Gastroesophageal sphincter (tissue), 4 donors: Measurements from ENCODE around the gene TBCE. TPM values are rescaled to one million over a fixed set of nuclear protein-coding genes. Genes with fewer than 3 reads are reported as not detected.

ENCODE experiments used
- ATAC-seq: fragments of 150-250 bp; one replicate; pipeline ENCODE4 v1.9.1; 2016; ENCODE audit warnings: mild to moderate bottlenecking, moderate library complexity
- H3K27ac ChIP-seq, 4 donors: fragments of 200-600 bp; sonication (generic) in 3 of 4; 1 replicate in 3 of 4; 2 replicates in 1 of 4; pipeline ENCODE4 v1.5.1; 2016 to 2019
- H3K27me3 ChIP-seq: fragments of 200-600 bp; sonication (generic); one replicate; pipeline ENCODE4 v1.5.1; 2019
- H3K36me3 ChIP-seq, 2 donors: fragments of 200-600 bp; sonication (generic); one replicate each; pipeline ENCODE4 v1.5.1; 2019; ENCODE audit warnings: control low read depth in 1 of 2
- H3K4me1 ChIP-seq, 3 donors: fragments of 200-600 bp; sonication (generic); 1 replicate in 2 of 3; 2 replicates in 1 of 3; pipeline ENCODE4 v1.5.1; 2016 to 2019; ENCODE audit warnings: control low read depth in 2 of 3
- H3K4me3 ChIP-seq, 2 donors: fragments of 200-600 bp; sonication (generic); one replicate each; pipeline ENCODE4 v1.5.1; 2019; ENCODE audit warnings: mild to moderate bottlenecking in 1 of 2, moderate library complexity in 1 of 2
- H3K9me3 ChIP-seq, 3 donors: fragments of 200-600 bp; sonication (generic); one replicate each; pipeline ENCODE4 v1.5.1; 2017 to 2019; ENCODE audit warnings: control low read depth in 2 of 3
- EP300 ChIP-seq: sonication (generic); formaldehyde crosslinking; IDR thresholded peaks from one replicate; pipeline ENCODE4 v1.6.1; 2017; ENCODE audit warnings: antibody characterized with exemption, mild to moderate bottlenecking
- POLR2A ChIP-seq, 2 donors: fragments of 450-650 bp; IDR thresholded peaks; one replicate each; pipeline ENCODE4 v1.6.1; 2017; ENCODE audit warnings: antibody characterized with exemption in 2 of 2, mild to moderate bottlenecking in 2 of 2, moderate library complexity in 1 of 2
- POLR2AphosphoS5 ChIP-seq: sonication (generic); formaldehyde crosslinking; IDR thresholded peaks from one replicate; pipeline ENCODE4 v1.6.1; 2017; ENCODE audit warnings: antibody characterized with exemption
- WGBS, 2 donors: methylation state at CpG; one replicate each; pipeline ENCODE4 v1.1.5; 2018; ENCODE audit warnings: low coverage in 1 of 2; 5-methylcytosine and 5-hydroxymethylcytosine counted together
- total RNA-seq, 4 donors: library from RNA; depleted of rRNA; stranded (reverse); fragments of >200 nt; gene quantifications; one replicate each; pipeline ENCODE4 v1.1.0, GENCODE V29; 2016
- TF ChIP-seq, protein P1 (sequence below), 4 experiments: fragments of 200-600 bp in 2 of 4; fragments of 450-650 bp in 2 of 4; sonication (generic) in 1 of 4; IDR thresholded peaks; one replicate each; pipeline ENCODE4 v1.5.1; 2017 to 2019; ENCODE audit warnings: antibody characterized with exemption in 4 of 4, mild to moderate bottlenecking in 2 of 4, moderate library complexity in 2 of 4

The TBCE gene
- total RNA-seq, 4 donors from 2014 or later, result 13.9 to 22.7 (median 15.4) TPM

DNA sequence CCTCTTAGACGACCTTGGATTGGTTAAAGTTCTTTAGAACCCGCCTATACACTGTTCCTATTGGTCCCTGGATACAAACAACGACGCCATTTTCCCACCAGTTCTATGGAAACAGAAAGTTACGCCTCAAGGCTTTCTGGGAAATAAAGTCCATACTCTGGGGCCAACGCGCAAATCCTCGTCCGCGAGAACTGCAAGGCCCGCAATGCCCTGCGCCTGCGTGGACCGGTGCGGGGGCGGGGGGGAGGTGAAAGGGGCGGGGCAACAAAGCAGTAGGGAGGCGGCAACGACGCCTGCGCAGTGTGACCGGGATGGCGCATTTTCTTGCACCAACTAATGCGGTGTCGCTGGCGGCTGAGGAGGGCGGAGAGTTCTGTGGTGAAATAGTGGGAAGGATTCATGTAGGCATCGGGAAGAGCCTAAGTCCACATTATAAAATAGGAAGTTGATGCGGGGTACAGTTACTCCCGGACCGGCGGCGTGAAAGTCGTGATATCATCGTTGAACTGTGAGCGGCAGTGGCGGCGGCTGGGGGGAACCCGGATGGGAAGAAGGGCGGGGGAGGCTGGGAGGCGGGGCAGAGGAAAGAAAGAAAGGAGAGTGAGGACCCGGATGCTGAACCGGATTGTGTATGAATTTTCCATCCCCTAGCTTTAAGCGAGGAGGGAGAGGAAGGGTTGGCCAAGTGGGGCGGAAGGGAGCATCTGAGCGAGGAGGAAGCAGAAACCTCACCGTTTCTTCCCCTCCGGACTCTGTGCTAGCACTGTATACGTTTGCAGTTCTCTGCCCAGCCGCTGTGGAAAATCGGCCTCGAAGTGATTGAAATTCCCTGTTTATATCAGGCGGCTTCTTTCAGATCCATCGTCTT is 38.7 kb upstream of the TBCE start, which contains the start of gene GGPS1:
GGPS1 (plus strand) TSS at position 300 of the 868 bp plus-strand sequence. CDS start 6,695 bp downstream, outside the sequence.
- H3K4me3 ChIP-seq, result peak within 1 kb of the TSS; percentile 74 to 93
- no peaks in the 10 kb centered on the region for H3K9me3 ChIP-seq
- TF ChIP-seq POLR2A (IDR thresholded peaks at IDR 0.05) (peak; percentile 70 to 71), EP300 (no peak), POLR2AphosphoS5 (peak; percentile 92)
- TF ChIP-seq, protein P1, sequence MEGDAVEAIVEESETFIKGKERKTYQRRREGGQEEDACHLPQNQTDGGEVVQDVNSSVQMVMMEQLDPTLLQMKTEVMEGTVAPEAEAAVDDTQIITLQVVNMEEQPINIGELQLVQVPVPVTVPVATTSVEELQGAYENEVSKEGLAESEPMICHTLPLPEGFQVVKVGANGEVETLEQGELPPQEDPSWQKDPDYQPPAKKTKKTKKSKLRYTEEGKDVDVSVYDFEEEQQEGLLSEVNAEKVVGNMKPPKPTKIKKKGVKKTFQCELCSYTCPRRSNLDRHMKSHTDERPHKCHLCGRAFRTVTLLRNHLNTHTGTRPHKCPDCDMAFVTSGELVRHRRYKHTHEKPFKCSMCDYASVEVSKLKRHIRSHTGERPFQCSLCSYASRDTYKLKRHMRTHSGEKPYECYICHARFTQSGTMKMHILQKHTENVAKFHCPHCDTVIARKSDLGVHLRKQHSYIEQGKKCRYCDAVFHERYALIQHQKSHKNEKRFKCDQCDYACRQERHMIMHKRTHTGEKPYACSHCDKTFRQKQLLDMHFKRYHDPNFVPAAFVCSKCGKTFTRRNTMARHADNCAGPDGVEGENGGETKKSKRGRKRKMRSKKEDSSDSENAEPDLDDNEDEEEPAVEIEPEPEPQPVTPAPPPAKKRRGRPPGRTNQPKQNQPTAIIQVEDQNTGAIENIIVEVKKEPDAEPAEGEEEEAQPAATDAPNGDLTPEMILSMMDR (IDR thresholded peaks at IDR 0.05), result peak in 1 of 4 experiments; percentile 27
- no peaks in the 10 kb centered on the region for H3K27me3 ChIP-seq
- H3K4me1 ChIP-seq, result peaks cover 12 to 75% (median 27%) of the 10 kb centered on the region in 3 donors
- no peaks in the 10 kb centered on the region for H3K36me3 ChIP-seq
- peak within 1 kb of the TSS; percentile 95 to 99 (median 98) for H3K27ac ChIP-seq
- WGBS, 2 donors, result 0% methylated on average over 35 to 45 of the region's 54 CpGs
- peak; percentile 92 for ATAC-seq

DNA sequence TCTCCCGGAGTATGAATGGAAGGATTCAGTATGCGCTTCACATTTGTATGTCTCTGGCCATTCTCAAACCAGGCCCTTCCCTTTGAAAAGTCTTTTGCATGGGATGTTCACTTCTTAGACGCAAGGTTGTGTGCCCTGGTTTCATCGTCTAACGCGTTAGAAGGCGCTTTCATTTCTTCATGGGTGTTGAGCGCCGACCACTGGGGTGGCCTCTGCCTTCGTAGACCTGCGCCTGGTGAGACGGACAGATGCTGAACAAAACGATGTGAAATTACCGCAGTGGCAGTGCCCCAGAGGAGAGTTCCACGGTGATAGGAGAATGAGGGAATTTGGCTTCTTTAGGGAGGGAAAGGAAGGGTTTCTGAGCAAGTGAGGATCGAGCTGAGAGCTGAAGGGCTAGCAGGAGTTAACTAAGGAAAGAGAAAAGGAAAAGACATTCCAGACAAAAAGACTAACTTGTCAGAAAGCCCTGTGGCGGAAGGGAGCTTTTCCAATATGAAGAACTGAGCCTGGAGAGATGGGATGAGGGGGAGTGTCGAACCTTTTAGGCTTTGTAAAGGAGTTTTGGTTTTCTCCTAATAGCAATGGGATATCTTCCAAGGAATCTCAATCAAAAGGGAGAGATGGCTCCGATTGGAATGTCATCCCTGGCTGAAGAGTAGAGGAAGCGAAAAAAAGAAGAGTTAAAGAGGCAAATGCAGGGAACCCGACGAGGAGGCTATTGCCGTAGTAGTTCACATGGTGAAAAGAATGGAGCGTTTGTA is 37.9 kb upstream of the TBCE start:
- Histone ChIP-seq H3K27ac (peak overlapping the region; percentile 51 to 99 (median 95)), H3K4me3 (peak overlapping the region; percentile 70 to 93), H3K4me1 (peaks cover 12 to 74% (median 27%) of the 10 kb centered on the region in 3 donors), H3K9me3 (no peaks in the 10 kb centered on the region), H3K27me3 (no peaks in the 10 kb centered on the region), H3K36me3 (no peaks in the 10 kb centered on the region)
- TF ChIP-seq EP300, result no peak
- ATAC-seq, result no peak
- WGBS, 2 donors, result 0 to 1% methylated on average over 11 to 15 of the region's 24 CpGs

DNA sequence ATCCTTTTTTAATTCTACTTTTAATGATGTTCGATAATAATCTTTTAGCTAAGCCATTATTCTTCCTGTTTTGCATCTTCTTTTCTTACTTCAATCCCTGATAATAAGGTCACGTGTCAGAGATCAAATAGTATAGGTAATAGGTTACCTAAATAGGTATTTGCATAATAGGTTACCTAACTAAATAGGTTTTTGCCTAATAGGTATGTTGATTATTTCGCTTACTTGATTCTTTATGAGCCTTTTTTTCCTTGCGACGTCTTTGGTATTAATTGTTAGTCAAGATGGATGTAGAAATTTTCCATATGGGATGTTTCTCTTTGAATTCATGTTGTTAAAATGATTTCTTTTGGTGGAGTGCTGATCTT is 36.3 kb upstream of the TBCE start:
- TF ChIP-seq, protein P1 (IDR thresholded peaks at IDR 0.05), result no peak
- TF ChIP-seq POLR2AphosphoS5, result no peak
- TF ChIP-seq EP300, result no peak
- no peak for TF ChIP-seq POLR2A (IDR thresholded peaks at IDR 0.05)

DNA sequence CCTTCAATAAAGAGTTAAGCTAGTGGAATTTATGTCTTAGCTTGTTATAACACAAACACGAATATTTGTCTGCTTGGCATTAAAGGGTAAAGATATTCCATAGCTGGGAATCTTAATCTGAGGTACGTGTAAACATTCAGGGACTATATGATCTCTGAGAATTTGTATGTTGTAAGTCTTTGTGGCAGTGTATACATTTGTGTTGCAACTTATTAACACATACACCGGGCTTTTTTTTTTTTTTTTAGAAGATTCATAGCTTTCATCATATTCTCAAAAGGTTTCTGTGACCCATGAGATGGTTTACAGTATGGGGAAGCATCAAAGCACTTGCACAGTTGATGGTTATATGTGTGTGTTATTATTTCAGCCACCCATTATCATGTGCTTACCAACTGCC is 35.8 kb upstream of the TBCE start:
- peaks cover 0 to 15% of the 10 kb centered on the region in 2 donors for H3K36me3 ChIP-seq
- WGBS, 2 donors, result 20 to 33% methylated on average over 3 of the region's 3 CpGs
- no peak for ATAC-seq
- no peaks in the 10 kb centered on the region for H3K9me3 ChIP-seq
- H3K27ac ChIP-seq, result peak overlapping the region in 1 of 4 donors; percentile 99
- H3K4me3 ChIP-seq, result no peak overlapping the region
- TF ChIP-seq, protein P1 (IDR thresholded peaks at IDR 0.05), result no peak
- TF ChIP-seq EP300, result no peak
- TF ChIP-seq POLR2A (IDR thresholded peaks at IDR 0.05), result no peak
- TF ChIP-seq POLR2AphosphoS5, result no peak
- H3K4me1 ChIP-seq, result peaks cover 8 to 57% (median 12%) of the 10 kb centered on the region in 3 donors
- H3K27me3 ChIP-seq, result no peaks in the 10 kb centered on the region

More for the DNA sequence above, 36.3 kb upstream of the TBCE start:
- H3K27me3 ChIP-seq, result no peaks in the 10 kb centered on the region
- H3K4me1 ChIP-seq, result peaks cover 12 to 60% (median 12%) of the 10 kb centered on the region in 3 donors
- no peak overlapping the region for H3K4me3 ChIP-seq
- peak overlapping the region in 3 of 4 donors; percentile 93 to 99 (median 97) for H3K27ac ChIP-seq
- H3K9me3 ChIP-seq, result no peaks in the 10 kb centered on the region
- peaks cover 0 to 10% of the 10 kb centered on the region in 2 donors for H3K36me3 ChIP-seq
- ATAC-seq, result no peak
- 75 to 85% methylated on average over 5 of the region's 5 CpGs for WGBS, 2 donors

DNA sequence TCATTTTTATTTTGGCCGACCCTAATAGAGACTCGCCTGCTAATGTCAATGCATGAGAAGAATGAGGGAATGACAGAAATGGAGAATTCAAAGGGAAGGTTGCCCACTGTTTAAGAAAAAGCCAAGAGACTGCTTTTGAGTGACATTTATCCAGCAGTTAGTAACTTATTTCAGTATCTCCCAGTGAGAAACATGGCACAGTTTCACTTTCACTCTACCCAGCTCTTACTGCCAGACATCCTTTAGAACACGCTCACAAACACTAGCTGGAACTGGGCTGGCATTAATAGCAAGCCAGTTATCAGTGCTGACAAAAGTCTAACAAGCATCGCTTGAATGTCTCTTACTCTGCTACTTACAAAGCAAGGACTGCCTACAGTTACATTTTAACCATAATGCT is 30.3 kb upstream of the TBCE start:
- TF ChIP-seq, protein P1 (IDR thresholded peaks at IDR 0.05), result no peak
- TF ChIP-seq POLR2AphosphoS5, result no peak
- TF ChIP-seq POLR2A (IDR thresholded peaks at IDR 0.05), result no peak
- TF ChIP-seq EP300, result no peak
- Histone ChIP-seq H3K36me3 (peaks cover 0 to 58% of the 10 kb centered on the region in 2 donors), H3K27ac (no peak overlapping the region)

More for the DNA sequence above, 30.3 kb upstream of the TBCE start:
- Histone ChIP-seq H3K27me3 (no peaks in the 10 kb centered on the region), H3K4me3 (no peak overlapping the region), H3K9me3 (no peaks in the 10 kb centered on the region), H3K4me1 (peaks cover 0 to 46% (median 5%) of the 10 kb centered on the region in 3 donors)
- ATAC-seq, result no peak
- 75 to 86% methylated on average over 4 of the region's 4 CpGs for WGBS, 2 donors
